Breast epithelium (tissue), 3 donors: ENCODE measurements around the gene PADI2.
A peak's percentile ranks its signal among the peaks of the same experiment; 100 is the strongest.

Source experiments
- CTCF ChIP-seq, 3 donors: fragments of 450-650 bp; IDR thresholded peaks; one replicate each; pipeline ENCODE4 v1.5.1; 2016 to 2017; ENCODE audit warnings: antibody characterized with exemption in 3 of 3, mild to moderate bottlenecking in 3 of 3, moderate library complexity in 3 of 3
- POLR2A ChIP-seq: fragments of 450-650 bp; IDR thresholded peaks from one replicate; pipeline ENCODE4 v1.6.1; 2016; ENCODE audit warnings: antibody characterized with exemption, mild to moderate bottlenecking, moderate library complexity
- POLR2AphosphoS5 ChIP-seq, 3 donors: sonication (generic); formaldehyde crosslinking; IDR thresholded peaks; one replicate each; pipeline ENCODE4 v1.6.1; 2017; ENCODE audit warnings: antibody characterized with exemption in 3 of 3

- TF ChIP-seq POLR2A (no peak), CTCF (IDR thresholded peaks at IDR 0.05) (peak in 1 of 3 donors; percentile 2), POLR2AphosphoS5 (IDR thresholded peaks at IDR 0.05) (no peak)
Measured at GRCh38 chr1:17046334-17046657, 73.0 kb downstream of the PADI2 start.
